Astrocyte of the spinal cord (primary cell): ENCODE measurements around the gene TMEM203.
"Not testable (repeated sequence)": the region's sequence is repeated elsewhere in the genome, so short reads cannot be mapped to it uniquely, and the experiment has no call there.

Experiments used
- DNase-seq: peaks from one replicate; pipeline ENCODE4 v3.0.0; 2011; ENCODE audit warnings: low read depth, low spot score
- H3K4me3 ChIP-seq: 2 replicates; pipeline ENCODE4 v1.5.1; 2011; ENCODE audit warnings: low read depth, mild to moderate bottlenecking, low read length, moderate library complexity
- in situ Hi-C: cut with HindIII; loops from 2 replicates; pipeline ENCODE4 v1.10.0; 2017; ENCODE audit warnings: low sequenced_read_pairs
- TF ChIP-seq, protein P1 (sequence below): IDR thresholded peaks from 2 replicates; pipeline ENCODE4 v1.5.1; 2012; ENCODE audit warnings: low read depth, mild to moderate bottlenecking, low read length, inconsistent platforms

Gene TMEM203

GRCh38 chr9:137240318-137240840, 34.9 kb upstream of the TMEM203 start:
- TF ChIP-seq, protein P1, sequence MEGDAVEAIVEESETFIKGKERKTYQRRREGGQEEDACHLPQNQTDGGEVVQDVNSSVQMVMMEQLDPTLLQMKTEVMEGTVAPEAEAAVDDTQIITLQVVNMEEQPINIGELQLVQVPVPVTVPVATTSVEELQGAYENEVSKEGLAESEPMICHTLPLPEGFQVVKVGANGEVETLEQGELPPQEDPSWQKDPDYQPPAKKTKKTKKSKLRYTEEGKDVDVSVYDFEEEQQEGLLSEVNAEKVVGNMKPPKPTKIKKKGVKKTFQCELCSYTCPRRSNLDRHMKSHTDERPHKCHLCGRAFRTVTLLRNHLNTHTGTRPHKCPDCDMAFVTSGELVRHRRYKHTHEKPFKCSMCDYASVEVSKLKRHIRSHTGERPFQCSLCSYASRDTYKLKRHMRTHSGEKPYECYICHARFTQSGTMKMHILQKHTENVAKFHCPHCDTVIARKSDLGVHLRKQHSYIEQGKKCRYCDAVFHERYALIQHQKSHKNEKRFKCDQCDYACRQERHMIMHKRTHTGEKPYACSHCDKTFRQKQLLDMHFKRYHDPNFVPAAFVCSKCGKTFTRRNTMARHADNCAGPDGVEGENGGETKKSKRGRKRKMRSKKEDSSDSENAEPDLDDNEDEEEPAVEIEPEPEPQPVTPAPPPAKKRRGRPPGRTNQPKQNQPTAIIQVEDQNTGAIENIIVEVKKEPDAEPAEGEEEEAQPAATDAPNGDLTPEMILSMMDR, result no peak
- H3K4me3 ChIP-seq, result peak overlapping the region; percentile 50
- peak; percentile 83 for DNase-seq
- in situ Hi-C loops, result no loop called here

GRCh38 chr9:137239541-137240200, 34.2 kb upstream of the TMEM203 start:
- DNase-seq, in situ Hi-C loops: not testable (repeated sequence)
- peak overlapping the region; percentile 50 for H3K4me3 ChIP-seq

DNA sequence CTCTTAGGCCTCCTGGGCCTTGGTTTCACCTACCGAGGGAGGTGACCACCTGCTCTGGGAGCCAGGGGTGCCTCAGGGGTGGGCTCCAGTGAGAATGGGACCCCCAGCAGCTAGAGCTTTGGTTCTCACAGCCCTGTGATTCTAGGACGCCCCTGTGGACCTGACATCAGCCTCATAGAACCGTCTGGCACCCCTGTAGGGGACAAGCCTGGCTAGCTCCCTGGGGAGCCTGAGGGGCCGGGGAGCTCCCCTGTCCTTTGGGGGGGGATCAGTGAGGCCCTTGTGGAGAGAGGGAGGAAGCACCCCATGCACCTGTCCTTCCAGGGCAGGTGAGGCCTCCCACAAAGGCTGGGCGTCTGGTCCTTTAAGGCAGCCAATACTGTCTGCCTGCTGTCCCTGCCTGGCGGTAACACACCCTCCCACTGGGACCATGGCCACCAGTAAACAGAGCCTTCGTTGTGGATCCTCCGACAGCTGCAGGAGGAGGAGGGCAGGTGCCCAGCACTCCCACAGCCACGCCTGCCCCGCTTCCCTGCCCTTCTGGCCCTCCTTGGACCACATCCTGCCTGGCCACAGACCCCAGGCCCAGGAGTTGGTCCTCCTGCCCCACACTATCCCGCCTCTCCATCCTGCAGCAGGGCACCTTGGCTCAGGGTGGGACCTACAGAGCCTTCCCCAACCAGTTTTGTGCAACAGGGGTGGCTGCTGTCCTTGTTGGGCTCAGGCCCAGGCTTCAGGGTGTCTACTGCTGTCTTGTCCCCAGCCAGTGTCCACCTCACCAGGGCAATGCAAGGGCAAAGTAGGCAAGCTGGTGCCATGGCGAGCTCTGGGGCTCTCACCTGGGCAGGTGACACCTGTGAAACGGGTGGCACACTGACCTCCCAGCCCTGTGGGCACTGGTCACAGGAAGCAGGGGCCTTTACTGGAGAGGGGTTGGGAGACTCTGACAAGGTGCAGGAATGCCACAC, 32.6 kb upstream of the TMEM203 start:
- DNase-seq, result no peak
- no peak overlapping the region for H3K4me3 ChIP-seq
- TF ChIP-seq, protein P1, result no peak
- in situ Hi-C loops, result no loop called here

DNA sequence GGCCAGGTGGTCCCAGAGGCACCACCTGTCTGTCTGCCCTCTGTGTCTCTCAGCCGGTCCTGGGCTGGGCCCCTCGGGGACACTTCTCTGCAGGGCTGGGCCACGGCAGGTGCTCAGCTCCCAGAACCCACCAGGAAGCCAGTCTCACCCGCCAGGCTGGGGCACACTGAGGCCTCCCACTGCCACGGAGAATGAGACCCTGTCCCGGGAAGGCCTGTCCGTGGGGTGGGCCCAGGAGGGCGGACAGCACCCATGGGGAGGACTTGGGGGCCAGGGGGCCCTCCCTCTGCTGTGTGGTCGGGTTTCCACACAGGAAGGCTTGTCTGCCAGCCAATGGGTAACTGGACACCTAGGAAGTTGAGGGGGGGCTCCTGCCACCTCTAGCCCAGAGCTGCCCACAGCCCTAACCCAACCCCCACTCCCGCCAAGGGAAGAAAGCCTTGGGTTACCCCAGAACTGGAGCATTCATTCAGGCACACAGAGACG, 31.5 kb upstream of the TMEM203 start:
- no peak for DNase-seq
- H3K4me3 ChIP-seq, result no peak overlapping the region
- TF ChIP-seq, protein P1, result no peak
- in situ Hi-C loops, result no loop called here

GRCh38 chr9:137236238-137236935, 30.9 kb upstream of the TMEM203 start:
- H3K4me3 ChIP-seq, result no peak overlapping the region
- TF ChIP-seq, protein P1, result peak; percentile 100
- peak; percentile 73 for DNase-seq
- in situ Hi-C loops, result no loop called here

DNA sequence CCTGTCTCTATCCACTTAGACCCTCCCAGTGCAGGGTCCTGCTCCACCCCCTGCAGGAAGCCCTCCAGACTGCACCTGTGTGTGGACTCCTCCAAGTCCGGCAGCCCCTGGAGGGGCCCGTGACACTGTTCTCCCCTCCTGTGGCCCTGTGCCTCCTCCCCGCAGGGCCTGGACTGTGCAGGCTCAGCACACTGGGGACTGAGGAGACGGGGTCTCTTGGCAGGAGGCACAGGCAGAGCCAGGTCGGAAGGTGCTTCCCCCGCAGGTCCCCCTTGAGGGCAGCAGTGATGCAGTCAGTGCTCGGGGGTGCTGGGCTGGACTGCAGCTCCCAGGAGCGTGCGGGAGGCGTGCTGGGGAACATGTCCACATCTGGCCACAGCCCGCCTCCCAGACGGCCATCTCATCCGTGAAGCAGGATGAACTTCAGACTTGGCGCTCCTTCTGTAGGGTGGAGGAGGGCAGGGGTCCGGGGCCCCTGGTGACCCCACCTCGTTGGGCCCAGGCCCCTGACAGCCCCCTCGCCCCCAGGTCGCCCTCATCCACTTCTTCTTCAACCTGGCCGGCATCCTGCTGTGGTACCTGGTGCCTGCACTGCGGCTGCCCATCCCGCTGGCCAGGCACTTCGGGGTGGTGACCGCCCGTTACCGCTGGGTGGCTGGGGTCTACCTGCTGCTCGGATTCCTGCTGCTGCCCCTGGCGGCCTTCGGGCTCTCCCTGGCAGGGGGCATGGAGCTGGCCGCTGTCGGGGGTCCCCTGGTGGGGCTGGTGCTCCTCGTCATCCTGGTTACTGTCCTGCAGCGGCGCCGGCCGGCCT, 30.2 kb upstream of the TMEM203 start:
- TF ChIP-seq, protein P1, result no peak
- no peak overlapping the region for H3K4me3 ChIP-seq
- in situ Hi-C loops, result no loop called here
- DNase-seq, result no peak
